Ovary (tissue), 9 donors: ENCODE data around the gene GRXCR1. TPM values are rescaled to one million over a fixed set of nuclear protein-coding genes. Genes with fewer than 3 reads are reported as not detected.
A peak's percentile ranks its signal among the peaks of the same experiment; 100 is the strongest.

Source experiments
- DNase-seq, 5 donors: peaks; one replicate each; pipeline ENCODE4 v3.0.0-alpha.2; 2019 to 2020
- H3K27ac ChIP-seq, 2 donors: fragments of 200-600 bp; one replicate each; pipeline versions ENCODE4 v1.5.1 to v1.8.0; 2019 to 2022
- H3K27me3 ChIP-seq: fragments of 200-600 bp; one replicate; pipeline ENCODE4 v1.8.0; 2022
- H3K36me3 ChIP-seq: fragments of 200-600 bp; sonication (generic); one replicate; pipeline ENCODE4 v1.5.1; 2019
- H3K4me1 ChIP-seq: one replicate; pipeline ENCODE4 v1.8.1; 2013; ENCODE audit warnings: mild to moderate bottlenecking, moderate library complexity; ENCODE audit not compliant: insufficient read depth
- H3K4me3 ChIP-seq: fragments of 200-600 bp; sonication (generic); one replicate; pipeline ENCODE4 v1.5.1; 2017
- H3K9me3 ChIP-seq, 2 donors: fragments of 200-600 bp in 1 of 2; sonication (generic) in 1 of 2; one replicate each; pipeline versions ENCODE4 v1.5.1 to v1.8.1; 2013 to 2019; ENCODE audit warnings: mild to moderate bottlenecking in 1 of 2, moderate library complexity in 1 of 2
- CTCF ChIP-seq, 3 donors: fragments of 450-650 bp in 2 of 3; fragments of 200-600 bp in 1 of 3; IDR thresholded peaks; one replicate each; pipeline versions ENCODE4 v1.5.1 to v1.8.0; 2016 to 2022; ENCODE audit warnings: antibody characterized with exemption in 3 of 3, mild to moderate bottlenecking in 1 of 3
- EP300 ChIP-seq: sonication (generic); formaldehyde crosslinking; IDR thresholded peaks from one replicate; pipeline ENCODE4 v1.6.1; 2017; ENCODE audit warnings: antibody characterized with exemption
- POLR2A ChIP-seq: fragments of 450-650 bp; IDR thresholded peaks from one replicate; pipeline ENCODE4 v1.6.1; 2017; ENCODE audit warnings: antibody characterized with exemption, mild to moderate bottlenecking, moderate library complexity
- WGBS, 3 donors: extraction: QIAGEN DNeasy Blood & Tissue Kit in 1 of 3; methylation state at CpG; one replicate each; pipeline versions ENCODE4 v1.1.5 to v1.1.7; 2013 to 2017; 5-methylcytosine and 5-hydroxymethylcytosine counted together
- intact Hi-C, 4 donors: fragments of 100-400 bp; cut with DNase I; formaldehyde crosslinking; loops; one replicate each; pipeline versions ENCODE4 v1.11.0 to v1.15.1; 2022 to 2023
- polyA plus RNA-seq, 2 donors: library from polyadenylated mRNA; stranded (reverse); fragments of 200-250 nt in 1 of 2; fragments of 350-450 nt in 1 of 2; fragmentation: Illumina TruSeq in 1 of 2; extraction: RNeasy Lipid Tissue Mini Kit (QIAGEN cat#74804) in 1 of 2; gene quantifications; one replicate each; pipeline ENCODE4 v1.2.3, GENCODE V29; 2013 to 2014
- total RNA-seq, 7 donors: library from RNA; depleted of rRNA in 2 of 7; stranded (reverse); fragments of >200 nt in 2 of 7; fragmentation: NEBNext Ultra II Directional in 3 of 7; extraction: Animal tissue kit (Norgen Biotek cat#: 25700) in 3 of 7; gene quantifications; one replicate each; pipeline versions ENCODE4 v1.1.0 to v1.2.4, GENCODE V29; 2016 to 2023
- donor health status: DM: no; HTN: no; CAD: no; lungs with moderate emphysema.
- donor health status: DM: no; HTN: no; CAD: no.
- donor health status: Bipolar disorder and iron deficiency.
- donor health status: DM: yes; HTN: yes; CAD: no.
- donor health status: DM: no; HTN: no; CAD: no.
- donor health status: DM: yes; HTN: yes; CAD: no.

GRXCR1 gene
- total and polyA plus RNA-seq, 9 donors = not detected

GRCh38 chr4:42865572-42866189 is 26.8 kb upstream of the GRXCR1 start:
- intact Hi-C loops = loop anchor here in 2 of 4 donors (10.0 kb wide), 2 partner anchors 291 to 301 kb away; no protein-coding TSS in a partner anchor
- Histone ChIP-seq H3K4me1 (no peaks in the 10 kb centered on the region), H3K4me3 (no peak overlapping the region), H3K36me3 (no peaks in the 10 kb centered on the region), H3K27ac (no peak overlapping the region), H3K27me3 (no peaks in the 10 kb centered on the region), H3K9me3 (no peaks in the 10 kb centered on the region)
- peak in 4 of 5 donors; percentile 12 to 47 (median 17) for DNase-seq
- TF ChIP-seq CTCF (IDR thresholded peaks at IDR 0.05) (peak in 2 of 3 donors; percentile 41 to 48), EP300 (no peak)
- 15 to 22% (median 20%) methylated on average over 3 of the region's 3 CpGs for WGBS, 3 donors

GRCh38 chr4:42871261-42871660 is 21.3 kb upstream of the GRXCR1 start:
- no peaks in the 10 kb centered on the region for H3K36me3 ChIP-seq
- TF ChIP-seq EP300 (no peak), POLR2A (no peak), CTCF (IDR thresholded peaks at IDR 0.05) (no peak)
- WGBS, 3 donors = 69 to 72% (median 71%) methylated on average over 5 of the region's 5 CpGs

GRCh38 chr4:42871671-42872290 is 20.7 kb upstream of the GRXCR1 start:
- no peak overlapping the region for H3K4me3 ChIP-seq
- no peak for DNase-seq
- TF ChIP-seq CTCF (IDR thresholded peaks at IDR 0.05) (no peak), EP300 (no peak), POLR2A (no peak)
- H3K9me3 ChIP-seq = no peaks in the 10 kb centered on the region
- no peaks in the 10 kb centered on the region for H3K27me3 ChIP-seq
- H3K27ac ChIP-seq = no peak overlapping the region
- no peaks in the 10 kb centered on the region for H3K4me1 ChIP-seq
- no peaks in the 10 kb centered on the region for H3K36me3 ChIP-seq
- intact Hi-C loops = no loop called here
- WGBS, 3 donors = 32 to 45% (median 36%) methylated on average over 2 of the region's 2 CpGs

More at GRCh38 chr4:42871261-42871660, 21.3 kb upstream of the GRXCR1 start:
- Histone ChIP-seq H3K27me3 (no peaks in the 10 kb centered on the region), H3K27ac (no peak overlapping the region), H3K4me3 (no peak overlapping the region), H3K9me3 (no peaks in the 10 kb centered on the region), H3K4me1 (no peaks in the 10 kb centered on the region)
- no peak for DNase-seq
- intact Hi-C loops = no loop called here

GRCh38 chr4:42878863-42879262 is 13.7 kb upstream of the GRXCR1 start:
- no peak for TF ChIP-seq CTCF (IDR thresholded peaks at IDR 0.05)
- no peak for TF ChIP-seq POLR2A
- TF ChIP-seq EP300 = no peak

More at GRCh38 chr4:42878863-42879262, 13.7 kb upstream of the GRXCR1 start:
- WGBS, 3 donors = 59 to 65% (median 61%) methylated on average over 3 of the region's 3 CpGs
- H3K36me3 ChIP-seq = no peaks in the 10 kb centered on the region
- H3K4me1 ChIP-seq = no peaks in the 10 kb centered on the region
- intact Hi-C loops = no loop called here
- no peak for DNase-seq
- no peak overlapping the region for H3K27ac ChIP-seq
- no peaks in the 10 kb centered on the region for H3K27me3 ChIP-seq
- no peaks in the 10 kb centered on the region for H3K9me3 ChIP-seq
- no peak overlapping the region for H3K4me3 ChIP-seq
